Measurements from ENCODE around the gene PPP1R18. TPM values are rescaled to one million over a fixed set of nuclear protein-coding genes. Genes with fewer than 3 reads are reported as not detected.
A peak's percentile ranks its signal among the peaks of the same experiment; 100 is the strongest.

Gene PPP1R18
- total RNA-seq, 1 donor from 2014 or later = 77.3 TPM

- peak overlapping the region; percentile 81 for H3K4me3 ChIP-seq (ENCODE audit: low read depth, low read length)
- no peak for TF ChIP-seq CTCF (conservative IDR thresholded peaks at IDR 0.05; ENCODE audit: low read depth, low read length)
- DNase-seq (ENCODE audit: low read depth) = no peak
Observed at GRCh38 chr6:30716879-30717128, 30.4 kb upstream of the PPP1R18 start.

GRCh38 chr6:30714263-30714662, 27.8 kb upstream of the PPP1R18 start:
- no peak overlapping the region for H3K4me3 ChIP-seq (ENCODE audit: low read depth, low read length)
- no peak for TF ChIP-seq CTCF (conservative IDR thresholded peaks at IDR 0.05; ENCODE audit: low read depth, low read length)
- DNase-seq (ENCODE audit: low read depth) = no peak

- H3K4me3 ChIP-seq (ENCODE audit: low read depth, low read length) = no peak overlapping the region
- DNase-seq (ENCODE audit: low read depth) = no peak
- TF ChIP-seq CTCF (conservative IDR thresholded peaks at IDR 0.05; ENCODE audit: low read depth, low read length) = no peak
Observed at GRCh38 chr6:30712441-30712945, 26.0 kb upstream of the PPP1R18 start.

GRCh38 chr6:30711758-30712380, 25.4 kb upstream of the PPP1R18 start:
- TF ChIP-seq CTCF (conservative IDR thresholded peaks at IDR 0.05; ENCODE audit: low read depth, low read length) = no peak
- DNase-seq (ENCODE audit: low read depth) = no peak
- no peak overlapping the region for H3K4me3 ChIP-seq (ENCODE audit: low read depth, low read length)

GRCh38 chr6:30709101-30709868, 22.8 kb upstream of the PPP1R18 start:
- H3K4me3 ChIP-seq (ENCODE audit: low read depth, low read length) = no peak overlapping the region
- peak; percentile 75 for DNase-seq (ENCODE audit: low read depth)
- no peak for TF ChIP-seq CTCF (conservative IDR thresholded peaks at IDR 0.05; ENCODE audit: low read depth, low read length)

- no peak for TF ChIP-seq CTCF (conservative IDR thresholded peaks at IDR 0.05; ENCODE audit: low read depth, low read length)
- DNase-seq (ENCODE audit: low read depth) = no peak
- no peak overlapping the region for H3K4me3 ChIP-seq (ENCODE audit: low read depth, low read length)
Observed at GRCh38 chr6:30707281-30707850, 20.9 kb upstream of the PPP1R18 start.
